Measurements from ENCODE around the gene KLHDC9. TPM values are rescaled to one million over a fixed set of nuclear protein-coding genes. Genes with fewer than 3 reads are reported as not detected.

The KLHDC9 gene
- total RNA-seq, 6 experiments from 2014 or later: 1.4 to 6.8 (median 2.9) TPM

- no peaks in the 10 kb centered on the region for H3K27me3 ChIP-seq
- no peaks in the 10 kb centered on the region for H3K36me3 ChIP-seq
- no peaks in the 10 kb centered on the region for H3K4me1 ChIP-seq
- ATAC-seq (peak; percentile 66 to 79 (median 76)), DNase-seq (no peak)
- WGBS (ENCODE audit: insufficient coverage, low coverage, low lambda C conversion rate, missing lambda C conversion rate): 5% methylated on average over 1 of the region's 1 CpG
- H3K4me3 ChIP-seq: no peak overlapping the region
- no peak overlapping the region for H3K27ac ChIP-seq
- intact Hi-C loops (cut with DNase I): no loop called here
- TF ChIP-seq POLR2A (IDR thresholded peaks at IDR 0.05) (no peak), CTCF (IDR thresholded peaks at IDR 0.05) (peak; percentile 56 to 70 (median 62))
- H3K9me3 ChIP-seq: no peaks in the 10 kb centered on the region
Observed at GRCh38 chr1:161139766-161140165, 41.6 kb downstream of the KLHDC9 start.

- Histone ChIP-seq H3K9me3 (no peaks in the 10 kb centered on the region), H3K4me1 (no peaks in the 10 kb centered on the region), H3K27me3 (no peaks in the 10 kb centered on the region), H3K4me3 (no peak overlapping the region), H3K27ac (no peak overlapping the region), H3K36me3 (no peaks in the 10 kb centered on the region)
- WGBS (ENCODE audit: insufficient coverage, low coverage, low lambda C conversion rate, missing lambda C conversion rate): 82% methylated on average over 10 of the region's 29 CpGs
- intact Hi-C loops (cut with DNase I): no loop called here
- DNase-seq (no peak), ATAC-seq (no peak)
- TF ChIP-seq CTCF (IDR thresholded peaks at IDR 0.05) (no peak), POLR2A (IDR thresholded peaks at IDR 0.05) (no peak)
Observed at GRCh38 chr1:161140755-161141400, 42.7 kb downstream of the KLHDC9 start.

- 71% methylated on average over 3 of the region's 3 CpGs for WGBS (ENCODE audit: insufficient coverage, low coverage, low lambda C conversion rate, missing lambda C conversion rate)
- H3K27me3 ChIP-seq: no peaks in the 10 kb centered on the region
- TF ChIP-seq POLR2A (IDR thresholded peaks at IDR 0.05) (no peak), CTCF (IDR thresholded peaks at IDR 0.05) (no peak)
- DNase-seq (no peak), ATAC-seq (no peak)
- H3K4me3 ChIP-seq: no peak overlapping the region
- no peak overlapping the region for H3K27ac ChIP-seq
- intact Hi-C loops (cut with DNase I): no loop called here
- H3K4me1 ChIP-seq: no peaks in the 10 kb centered on the region
- H3K9me3 ChIP-seq: no peaks in the 10 kb centered on the region
- no peaks in the 10 kb centered on the region for H3K36me3 ChIP-seq
Observed at GRCh38 chr1:161145832-161146231, 47.7 kb downstream of the KLHDC9 start.

Small RNAs within 50 kb of the gene (small RNA-seq; reads per million reads assigned to genes)
- 0 reads per million in 2 experiments for gene RF01225

Other genes starting within 250 kb of the KLHDC9 start
- 1 to 10 TPM in 4 of 6 experiments, under 1 TPM in 2; 0.88 to 2.0 (median 1.2) TPM for gene CD244, start 235.5 kb upstream of the KLHDC9 start, total RNA-seq
- 1 to 10 TPM in 4 of 6 experiments, under 1 TPM in 1, not detected in 1; 0.90 to 5.1 (median 2.4) TPM for gene ITLN1, start 213.2 kb upstream of the KLHDC9 start, total RNA-seq
- under 1 TPM in 3 of 6 experiments, not detected in 3; 0.29 to 0.33 (median 0.32) TPM for gene ITLN2, start 143.6 kb upstream of the KLHDC9 start, total RNA-seq
- gene F11R, start 77.2 kb upstream of the KLHDC9 start, total RNA-seq: 100 to 1,000 TPM in 1 of 6 experiments, 10 to 100 TPM in 5; 48.3 to 119 (median 65.3) TPM
- 10 to 100 TPM; 16.3 to 60.8 (median 28.3) TPM for gene TSTD1, start 59.4 kb upstream of the KLHDC9 start, total RNA-seq
- 10 to 100 TPM; 25.5 to 34.3 (median 28.1) TPM for gene USF1, start 52.4 kb upstream of the KLHDC9 start, total RNA-seq
- gene ARHGAP30, start 28.5 kb upstream of the KLHDC9 start, total RNA-seq: 1 to 10 TPM; 2.8 to 7.4 (median 3.6) TPM
- gene NECTIN4, start 8.8 kb upstream of the KLHDC9 start, total RNA-seq: not detected
- gene PFDN2, start 19.7 kb downstream of the KLHDC9 start, total RNA-seq: 10 to 100 TPM; 16.6 to 37.5 (median 25.8) TPM
- 10 to 100 TPM; 36.9 to 67.8 (median 45.8) TPM for gene NIT1, start 19.7 kb downstream of the KLHDC9 start, total RNA-seq
- 10 to 100 TPM; 13.8 to 22.0 (median 16.6) TPM for gene DEDD, start 34.3 kb downstream of the KLHDC9 start, total RNA-seq
- gene UFC1, start 55.6 kb downstream of the KLHDC9 start, total RNA-seq: 10 to 100 TPM; 24.6 to 37.7 (median 35.3) TPM
- gene USP21, start 61.1 kb downstream of the KLHDC9 start, total RNA-seq: 10 to 100 TPM in 1 of 6 experiments, 1 to 10 TPM in 5; 6.9 to 11.1 (median 8.8) TPM
- gene PPOX, start 68.1 kb downstream of the KLHDC9 start, total RNA-seq: 10 to 100 TPM in 1 of 6 experiments, 1 to 10 TPM in 5; 7.6 to 14.3 (median 9.5) TPM
- gene B4GALT3, start 79.1 kb downstream of the KLHDC9 start, total RNA-seq: 10 to 100 TPM; 10.9 to 21.1 (median 13.1) TPM
- gene ADAMTS4, start 100.7 kb downstream of the KLHDC9 start, total RNA-seq: 10 to 100 TPM in 1 of 6 experiments, 1 to 10 TPM in 3, under 1 TPM in 2; 0.29 to 11.0 (median 2.1) TPM
- gene NDUFS2, start 104.0 kb downstream of the KLHDC9 start, total RNA-seq: 100 to 1,000 TPM in 5 of 6 experiments, 10 to 100 TPM in 1; 91.1 to 157 (median 107) TPM
- gene FCER1G, start 116.9 kb downstream of the KLHDC9 start, total RNA-seq: 10 to 100 TPM; 11.5 to 54.0 (median 19.0) TPM
- gene APOA2, start 125.3 kb downstream of the KLHDC9 start, total RNA-seq: over 10,000 TPM in 2 of 6 experiments, 1,000 to 10,000 TPM in 4; 3,802 to 16,527 (median 7,524) TPM
- gene TOMM40L, start 127.7 kb downstream of the KLHDC9 start, total RNA-seq: 10 to 100 TPM in 3 of 6 experiments, 1 to 10 TPM in 3; 4.3 to 18.5 (median 8.1) TPM
- gene NR1I3, start 139.8 kb downstream of the KLHDC9 start, total RNA-seq: 100 to 1,000 TPM in 3 of 6 experiments, 10 to 100 TPM in 3; 24.1 to 169 (median 85.7) TPM
- gene PCP4L1, start 160.4 kb downstream of the KLHDC9 start, total RNA-seq: 1 to 10 TPM; 1.3 to 6.0 (median 2.9) TPM
- gene MPZ, start 211.6 kb downstream of the KLHDC9 start, total RNA-seq: 10 to 100 TPM in 1 of 6 experiments, 1 to 10 TPM in 5; 2.1 to 14.3 (median 6.5) TPM
- gene SDHC, start 216.0 kb downstream of the KLHDC9 start, total RNA-seq: 100 to 1,000 TPM; 167 to 282 (median 235) TPM

Measured in right lobe of liver (tissue), 6 donors.